Measurements from ENCODE around the gene MYO3B. TPM values are rescaled to one million over a fixed set of nuclear protein-coding genes. Genes with fewer than 3 reads are reported as not detected.
A peak's percentile ranks its signal among the peaks of the same experiment; 100 is the strongest.

MYO3B gene
- total RNA-seq, 2 donors from 2014 or later, result 0.09 to 0.74 TPM

DNA sequence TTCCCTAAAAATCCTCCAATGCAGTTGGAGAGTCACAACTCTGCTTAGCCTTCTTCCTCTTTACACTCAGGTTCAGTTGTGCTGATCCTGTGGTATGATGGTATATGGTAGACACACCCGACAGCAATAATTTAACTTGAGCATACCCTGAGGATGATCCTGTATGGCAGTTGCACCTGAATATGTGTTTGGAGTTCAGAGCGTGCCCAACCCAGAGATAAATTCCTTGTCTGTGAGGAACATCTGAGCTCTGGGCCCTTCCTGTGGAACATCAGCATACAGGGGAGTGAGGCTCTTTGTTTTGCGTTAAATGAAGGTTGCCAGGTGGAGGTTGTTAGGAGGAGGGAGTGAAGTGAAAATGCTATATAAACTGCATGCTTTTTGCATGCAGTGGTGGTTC, 187.7 kb downstream of the MYO3B start:
- Histone ChIP-seq H3K4me3 (no peak overlapping the region), H3K36me3 (no peaks in the 10 kb centered on the region), H3K27ac (no peak overlapping the region), H3K27me3 (replicated peaks; ENCODE audit: insufficient read depth) (no peaks in the 10 kb centered on the region), H3K9me3 (no peaks in the 10 kb centered on the region), H3K4me1 (replicated peaks) (no peaks in the 10 kb centered on the region)
- 79% methylated on average over 3 of the region's 3 CpGs for WGBS
- DNase-seq (ENCODE audit: low spot score), result no peak
- TF ChIP-seq, protein P1, sequence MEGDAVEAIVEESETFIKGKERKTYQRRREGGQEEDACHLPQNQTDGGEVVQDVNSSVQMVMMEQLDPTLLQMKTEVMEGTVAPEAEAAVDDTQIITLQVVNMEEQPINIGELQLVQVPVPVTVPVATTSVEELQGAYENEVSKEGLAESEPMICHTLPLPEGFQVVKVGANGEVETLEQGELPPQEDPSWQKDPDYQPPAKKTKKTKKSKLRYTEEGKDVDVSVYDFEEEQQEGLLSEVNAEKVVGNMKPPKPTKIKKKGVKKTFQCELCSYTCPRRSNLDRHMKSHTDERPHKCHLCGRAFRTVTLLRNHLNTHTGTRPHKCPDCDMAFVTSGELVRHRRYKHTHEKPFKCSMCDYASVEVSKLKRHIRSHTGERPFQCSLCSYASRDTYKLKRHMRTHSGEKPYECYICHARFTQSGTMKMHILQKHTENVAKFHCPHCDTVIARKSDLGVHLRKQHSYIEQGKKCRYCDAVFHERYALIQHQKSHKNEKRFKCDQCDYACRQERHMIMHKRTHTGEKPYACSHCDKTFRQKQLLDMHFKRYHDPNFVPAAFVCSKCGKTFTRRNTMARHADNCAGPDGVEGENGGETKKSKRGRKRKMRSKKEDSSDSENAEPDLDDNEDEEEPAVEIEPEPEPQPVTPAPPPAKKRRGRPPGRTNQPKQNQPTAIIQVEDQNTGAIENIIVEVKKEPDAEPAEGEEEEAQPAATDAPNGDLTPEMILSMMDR (IDR thresholded peaks at IDR 0.05), result no peak
- TF ChIP-seq POLR2A (IDR thresholded peaks at IDR 0.05), result no peak
- no peak for TF ChIP-seq POLR2AphosphoS5 (IDR thresholded peaks at IDR 0.05)
- intact Hi-C loops (cut with DNase I), result no loop called here

DNA sequence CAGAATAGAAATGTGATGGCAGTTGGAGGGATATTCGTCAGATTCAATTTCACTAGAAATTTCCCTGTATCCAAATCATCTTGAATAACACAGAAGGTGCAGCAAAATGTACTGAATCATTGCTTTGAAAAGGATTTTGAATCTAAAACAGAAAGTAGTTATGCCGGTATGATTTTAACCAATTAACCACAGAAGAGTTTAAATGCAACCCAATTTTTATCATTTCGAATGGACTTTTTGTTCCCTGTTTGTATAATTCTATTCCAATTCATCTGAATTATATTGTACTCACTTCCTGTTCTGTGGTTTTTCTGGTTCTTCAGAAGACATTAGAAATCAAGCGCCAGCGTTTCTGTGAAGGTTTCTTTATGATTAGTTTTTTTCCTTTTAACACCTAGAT, 190.4 kb downstream of the MYO3B start:
- Histone ChIP-seq H3K27me3 (replicated peaks; ENCODE audit: insufficient read depth) (peaks cover 3% of the 10 kb centered on the region), H3K36me3 (no peaks in the 10 kb centered on the region), H3K27ac (no peak overlapping the region), H3K9me3 (no peaks in the 10 kb centered on the region), H3K4me1 (replicated peaks) (no peaks in the 10 kb centered on the region), H3K4me3 (no peak overlapping the region)
- whole genome bisulfite sequencing, result 51% methylated on average over 5 of the region's 5 CpGs
- TF ChIP-seq POLR2AphosphoS5 (IDR thresholded peaks at IDR 0.05) (no peak), POLR2A (IDR thresholded peaks at IDR 0.05) (no peak)
- TF ChIP-seq, protein P1 (IDR thresholded peaks at IDR 0.05), result no peak
- intact Hi-C loops (cut with DNase I), result no loop called here
- no peak for DNase-seq (ENCODE audit: low spot score)

DNA sequence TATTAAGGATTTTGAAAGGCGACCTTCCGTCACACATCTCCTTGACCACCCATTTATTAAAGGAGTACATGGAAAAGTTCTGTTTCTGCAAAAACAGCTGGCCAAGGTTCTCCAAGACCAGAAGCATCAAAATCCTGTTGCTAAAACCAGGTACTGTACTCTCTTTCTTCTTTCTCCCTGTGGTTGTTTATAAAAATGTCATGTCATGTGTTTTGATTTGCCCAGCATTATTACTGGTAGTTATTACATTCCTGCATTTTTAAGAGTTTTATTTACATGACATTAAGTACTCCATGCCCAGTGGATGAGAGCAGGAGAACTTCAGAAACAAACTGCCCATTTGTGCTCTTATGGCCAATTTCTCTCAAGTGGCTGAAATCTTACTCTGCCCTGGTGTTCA, 191.3 kb downstream of the MYO3B start:
- TF ChIP-seq POLR2AphosphoS5 (IDR thresholded peaks at IDR 0.05), result no peak
- TF ChIP-seq POLR2A (IDR thresholded peaks at IDR 0.05), result no peak
- TF ChIP-seq, protein P1 (IDR thresholded peaks at IDR 0.05), result no peak
- H3K27ac ChIP-seq, result no peak overlapping the region
- peaks cover 4% of the 10 kb centered on the region for H3K27me3 ChIP-seq (replicated peaks; ENCODE audit: insufficient read depth)
- H3K36me3 ChIP-seq, result no peaks in the 10 kb centered on the region
- H3K4me3 ChIP-seq, result no peak overlapping the region
- intact Hi-C loops (cut with DNase I), result no loop called here
- DNase-seq (ENCODE audit: low spot score), result no peak
- no peaks in the 10 kb centered on the region for H3K4me1 ChIP-seq (replicated peaks)
- H3K9me3 ChIP-seq, result no peaks in the 10 kb centered on the region
- 93% methylated on average over 2 of the region's 2 CpGs for WGBS

DNA sequence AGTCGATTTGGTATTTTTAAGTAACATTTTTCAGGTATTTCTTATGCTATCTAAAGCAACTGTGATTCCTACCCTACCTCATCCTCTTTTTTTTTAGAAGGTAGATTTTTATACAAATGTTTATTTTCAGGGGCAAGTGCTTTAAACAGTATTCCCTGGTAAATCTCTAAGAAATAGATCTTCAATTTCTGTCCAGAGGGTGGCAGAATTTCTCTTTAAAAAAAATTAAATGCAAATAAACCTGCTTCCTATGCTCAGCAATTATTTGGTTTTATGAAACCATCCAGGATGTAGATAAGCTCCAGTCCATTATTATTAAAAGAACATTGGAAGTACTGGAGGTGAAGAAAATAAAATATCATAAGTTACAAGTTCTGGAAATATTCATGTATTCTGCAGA, 191.9 kb downstream of the MYO3B start:
- peaks cover 4% of the 10 kb centered on the region for H3K27me3 ChIP-seq (replicated peaks; ENCODE audit: insufficient read depth)
- intact Hi-C loops (cut with DNase I), result loop anchor here (2.0 kb wide), 1 partner anchor 445 kb away; no protein-coding TSS in a partner anchor
- no peaks in the 10 kb centered on the region for H3K36me3 ChIP-seq
- H3K4me1 ChIP-seq (replicated peaks), result no peaks in the 10 kb centered on the region
- no peak overlapping the region for H3K27ac ChIP-seq
- WGBS, result 14% methylated on average over 1 of the region's 1 CpG
- no peaks in the 10 kb centered on the region for H3K9me3 ChIP-seq
- no peak overlapping the region for H3K4me3 ChIP-seq
- no peak for TF ChIP-seq POLR2A (IDR thresholded peaks at IDR 0.05)
- TF ChIP-seq POLR2AphosphoS5 (IDR thresholded peaks at IDR 0.05), result no peak
- TF ChIP-seq, protein P1 (IDR thresholded peaks at IDR 0.05), result peak in 3 of 4 experiments; percentile 26 to 59 (median 54)
- DNase-seq (ENCODE audit: low spot score), result no peak

DNA sequence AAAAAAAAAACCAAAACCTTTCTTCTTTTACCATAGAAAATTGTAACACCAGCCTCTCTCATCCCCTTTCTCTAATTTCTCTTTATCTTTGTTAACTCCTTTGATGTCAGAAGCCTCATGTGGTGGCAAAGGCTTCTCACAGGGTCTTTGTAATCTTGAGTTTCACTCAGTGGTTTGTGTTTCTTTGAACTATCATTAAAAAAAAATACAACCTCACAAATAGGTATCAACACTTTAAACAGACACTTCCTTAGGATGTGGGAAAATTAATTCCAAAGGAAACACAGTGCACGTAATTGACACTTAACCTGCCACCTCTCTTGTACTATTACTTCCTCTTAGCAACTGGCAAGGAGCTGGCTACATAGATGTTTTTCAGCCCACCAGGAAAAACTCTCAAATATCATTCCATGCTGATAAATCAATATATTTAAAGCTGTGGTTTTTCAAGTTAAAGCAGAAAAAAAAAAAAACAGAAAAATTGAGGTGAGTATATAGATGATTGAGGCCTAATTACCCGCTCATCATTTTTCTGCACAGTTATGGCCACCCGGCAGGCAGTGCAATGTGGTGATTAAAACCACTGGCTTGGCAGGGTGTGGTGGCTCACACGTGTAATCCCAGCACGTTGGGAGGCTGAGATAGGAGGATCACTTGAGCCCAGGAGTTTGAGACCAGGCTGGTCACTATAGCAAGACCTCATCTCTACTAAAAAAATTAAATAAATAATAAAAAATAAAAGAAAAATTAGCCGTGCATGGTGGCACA, 193.5 kb downstream of the MYO3B start:
- DNase-seq (ENCODE audit: low spot score), result no peak
- Histone ChIP-seq H3K4me3 (no peak overlapping the region), H3K4me1 (replicated peaks) (no peaks in the 10 kb centered on the region), H3K9me3 (no peaks in the 10 kb centered on the region), H3K27ac (no peak overlapping the region), H3K36me3 (no peaks in the 10 kb centered on the region), H3K27me3 (replicated peaks; ENCODE audit: insufficient read depth) (peaks cover 6% of the 10 kb centered on the region)
- TF ChIP-seq POLR2AphosphoS5 (IDR thresholded peaks at IDR 0.05) (no peak), POLR2A (IDR thresholded peaks at IDR 0.05) (no peak)
- TF ChIP-seq, protein P1 (IDR thresholded peaks at IDR 0.05), result no peak
- intact Hi-C loops (cut with DNase I), result loop anchor here (2.0 kb wide), 1 partner anchor 443 kb away; no protein-coding TSS in a partner anchor
- WGBS, result 83% methylated on average over 6 of the region's 6 CpGs

Measured in prostate gland (tissue), 2 donors.